Adrenal gland (tissue), 5 donors: Measurements from ENCODE around the gene CTRB1.

Experiments
- POLR2A ChIP-seq, 2 donors: fragments of 450-650 bp; IDR thresholded peaks; one replicate each; pipeline ENCODE4 v1.6.1; 2017; ENCODE audit warnings: antibody characterized with exemption in 2 of 2, mild to moderate bottlenecking in 2 of 2, moderate library complexity in 1 of 2
- TF ChIP-seq, protein P1 (sequence below), 6 experiments: fragments of 450-650 bp in 4 of 6; fragments of 200-600 bp in 2 of 6; sonication (generic) in 1 of 6; IDR thresholded peaks; 1 replicate in 5 of 6; 2 replicates in 1 of 6; pipeline versions ENCODE4 v1.5.1 to v1.8.0; 2016 to 2021; ENCODE audit warnings: antibody characterized with exemption in 6 of 6, mild to moderate bottlenecking in 2 of 6, moderate library complexity in 1 of 6
- donor health status: DM: no; HTN: no; CAD: no.

DNA sequence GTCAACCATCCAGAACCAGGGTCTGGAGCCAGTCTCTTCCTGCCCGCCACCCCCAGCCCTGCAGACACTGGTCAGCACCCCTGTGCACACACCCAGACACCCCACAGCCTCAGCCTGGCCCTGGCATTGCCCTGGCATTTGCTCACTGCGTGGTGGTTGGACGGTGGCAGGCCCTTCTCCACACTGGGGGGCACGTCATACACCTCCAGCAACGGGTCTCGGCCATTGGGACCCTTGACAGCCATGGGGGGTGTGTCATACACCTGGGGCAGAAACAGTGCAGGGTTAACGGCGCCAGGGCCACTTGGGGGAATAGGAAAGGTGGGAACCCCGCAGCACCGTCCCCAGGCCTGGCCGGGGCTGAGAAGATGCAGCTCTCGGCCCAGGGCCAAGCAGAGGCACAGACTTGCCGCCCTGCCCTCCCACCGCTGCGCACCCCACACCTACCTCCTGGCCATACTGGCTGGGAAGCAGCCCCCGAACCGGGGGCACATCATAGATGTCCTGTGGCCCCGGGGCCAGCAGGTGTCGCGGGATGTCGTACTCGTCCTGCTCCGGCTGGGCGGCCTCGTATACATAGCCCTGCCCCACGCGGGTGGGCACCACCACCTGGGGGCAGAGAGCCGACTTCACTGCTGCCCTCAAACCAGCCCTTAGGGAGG is 18.1 kb downstream of the CTRB1 start:
- TF ChIP-seq, protein P1, sequence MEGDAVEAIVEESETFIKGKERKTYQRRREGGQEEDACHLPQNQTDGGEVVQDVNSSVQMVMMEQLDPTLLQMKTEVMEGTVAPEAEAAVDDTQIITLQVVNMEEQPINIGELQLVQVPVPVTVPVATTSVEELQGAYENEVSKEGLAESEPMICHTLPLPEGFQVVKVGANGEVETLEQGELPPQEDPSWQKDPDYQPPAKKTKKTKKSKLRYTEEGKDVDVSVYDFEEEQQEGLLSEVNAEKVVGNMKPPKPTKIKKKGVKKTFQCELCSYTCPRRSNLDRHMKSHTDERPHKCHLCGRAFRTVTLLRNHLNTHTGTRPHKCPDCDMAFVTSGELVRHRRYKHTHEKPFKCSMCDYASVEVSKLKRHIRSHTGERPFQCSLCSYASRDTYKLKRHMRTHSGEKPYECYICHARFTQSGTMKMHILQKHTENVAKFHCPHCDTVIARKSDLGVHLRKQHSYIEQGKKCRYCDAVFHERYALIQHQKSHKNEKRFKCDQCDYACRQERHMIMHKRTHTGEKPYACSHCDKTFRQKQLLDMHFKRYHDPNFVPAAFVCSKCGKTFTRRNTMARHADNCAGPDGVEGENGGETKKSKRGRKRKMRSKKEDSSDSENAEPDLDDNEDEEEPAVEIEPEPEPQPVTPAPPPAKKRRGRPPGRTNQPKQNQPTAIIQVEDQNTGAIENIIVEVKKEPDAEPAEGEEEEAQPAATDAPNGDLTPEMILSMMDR (IDR thresholded peaks at IDR 0.05): no peak
- no peak for TF ChIP-seq POLR2A (IDR thresholded peaks at IDR 0.05)
